SIG-M5 (cell line): Measurements from ENCODE around the gene SF3A2.

Experiments
- DNase-seq: peaks from one replicate; lab custom pipeline; 2025; lab: John Stamatoyannopoulos, UW

SF3A2 gene

GRCh38 chr19:2291185-2291751, 54.6 kb downstream of the SF3A2 start:
- DNase-seq, result no peak

- DNase-seq, result no peak
Measured at GRCh38 chr19:2294687-2295335, 58.2 kb downstream of the SF3A2 start.

- DNase-seq, result no peak
Measured at GRCh38 chr19:2296141-2296540, 59.5 kb downstream of the SF3A2 start.
